MM.1S (cell line): ENCODE measurements around the gene CEMIP2.

Experiments
- EZH2phosphoT487 ChIP-seq: fragments of 300-600 bp; sonication (generic); IDR thresholded peaks from 2 replicates; pipeline ENCODE4 v1.6.1; 2018; ENCODE audit warnings: antibody characterized with exemption, low read length
- TF ChIP-seq, protein P1 (sequence below): fragments of 300-600 bp; sonication (generic); IDR thresholded peaks from 2 replicates; pipeline ENCODE4 v1.5.1; 2016; ENCODE audit warnings: antibody characterized with exemption, low read length, mixed read lengths

DNA sequence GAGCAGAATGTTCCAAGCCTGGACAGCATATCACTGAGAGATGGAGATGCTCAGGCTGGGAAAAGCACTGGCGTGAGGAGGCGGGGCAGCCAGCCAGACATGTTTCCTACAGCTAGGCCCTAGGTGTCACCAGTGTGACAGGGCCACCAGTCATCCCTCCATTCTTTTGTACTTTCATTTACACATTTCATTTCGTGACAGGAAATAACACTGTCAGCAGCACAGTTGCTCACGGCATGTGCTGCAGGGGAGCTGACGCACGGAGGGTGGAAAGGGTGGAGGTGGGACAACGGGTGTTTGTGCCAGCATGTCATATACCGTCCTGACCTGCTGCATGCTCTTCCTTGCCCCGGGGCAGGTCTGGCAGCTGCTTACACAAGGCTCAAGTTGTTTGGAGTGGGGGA is 14.8 kb upstream of the CEMIP2 start:
- TF ChIP-seq, protein P1, sequence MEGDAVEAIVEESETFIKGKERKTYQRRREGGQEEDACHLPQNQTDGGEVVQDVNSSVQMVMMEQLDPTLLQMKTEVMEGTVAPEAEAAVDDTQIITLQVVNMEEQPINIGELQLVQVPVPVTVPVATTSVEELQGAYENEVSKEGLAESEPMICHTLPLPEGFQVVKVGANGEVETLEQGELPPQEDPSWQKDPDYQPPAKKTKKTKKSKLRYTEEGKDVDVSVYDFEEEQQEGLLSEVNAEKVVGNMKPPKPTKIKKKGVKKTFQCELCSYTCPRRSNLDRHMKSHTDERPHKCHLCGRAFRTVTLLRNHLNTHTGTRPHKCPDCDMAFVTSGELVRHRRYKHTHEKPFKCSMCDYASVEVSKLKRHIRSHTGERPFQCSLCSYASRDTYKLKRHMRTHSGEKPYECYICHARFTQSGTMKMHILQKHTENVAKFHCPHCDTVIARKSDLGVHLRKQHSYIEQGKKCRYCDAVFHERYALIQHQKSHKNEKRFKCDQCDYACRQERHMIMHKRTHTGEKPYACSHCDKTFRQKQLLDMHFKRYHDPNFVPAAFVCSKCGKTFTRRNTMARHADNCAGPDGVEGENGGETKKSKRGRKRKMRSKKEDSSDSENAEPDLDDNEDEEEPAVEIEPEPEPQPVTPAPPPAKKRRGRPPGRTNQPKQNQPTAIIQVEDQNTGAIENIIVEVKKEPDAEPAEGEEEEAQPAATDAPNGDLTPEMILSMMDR: no peak
- no peak for TF ChIP-seq EZH2phosphoT487
